ENCODE results near the gene CAST.

DNA sequence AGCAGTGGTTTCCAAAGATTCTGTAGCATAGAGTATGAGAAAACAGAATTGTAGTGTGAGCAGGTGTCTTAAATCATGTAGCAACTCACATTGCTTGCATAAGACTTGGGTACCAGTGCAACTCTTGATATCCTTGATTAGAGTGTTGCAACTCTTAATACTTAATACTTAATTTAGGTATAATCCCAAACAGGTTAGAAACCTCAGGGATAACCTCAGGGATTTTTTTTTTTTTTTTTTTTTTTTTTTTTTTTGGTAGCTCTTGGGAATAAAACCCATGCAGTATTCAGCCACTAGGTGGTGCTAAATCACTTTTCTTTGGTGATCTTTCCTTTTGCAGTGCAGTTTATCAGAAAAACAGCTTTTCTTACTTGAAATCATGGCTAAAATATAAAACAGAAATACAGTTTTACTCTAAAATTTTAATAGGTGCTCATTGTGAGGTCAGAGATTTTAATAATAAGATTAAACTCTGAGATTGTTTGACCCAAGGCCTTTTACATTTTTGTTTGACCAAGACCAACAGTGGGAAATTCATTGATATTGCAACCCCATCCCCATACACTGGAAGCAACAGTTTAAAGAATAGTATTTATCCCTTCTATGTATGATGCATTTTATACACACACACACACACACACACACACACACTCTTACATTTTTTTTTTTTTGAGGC lies 90.3 kb downstream of the CAST start:
- TF ChIP-seq, protein P1, sequence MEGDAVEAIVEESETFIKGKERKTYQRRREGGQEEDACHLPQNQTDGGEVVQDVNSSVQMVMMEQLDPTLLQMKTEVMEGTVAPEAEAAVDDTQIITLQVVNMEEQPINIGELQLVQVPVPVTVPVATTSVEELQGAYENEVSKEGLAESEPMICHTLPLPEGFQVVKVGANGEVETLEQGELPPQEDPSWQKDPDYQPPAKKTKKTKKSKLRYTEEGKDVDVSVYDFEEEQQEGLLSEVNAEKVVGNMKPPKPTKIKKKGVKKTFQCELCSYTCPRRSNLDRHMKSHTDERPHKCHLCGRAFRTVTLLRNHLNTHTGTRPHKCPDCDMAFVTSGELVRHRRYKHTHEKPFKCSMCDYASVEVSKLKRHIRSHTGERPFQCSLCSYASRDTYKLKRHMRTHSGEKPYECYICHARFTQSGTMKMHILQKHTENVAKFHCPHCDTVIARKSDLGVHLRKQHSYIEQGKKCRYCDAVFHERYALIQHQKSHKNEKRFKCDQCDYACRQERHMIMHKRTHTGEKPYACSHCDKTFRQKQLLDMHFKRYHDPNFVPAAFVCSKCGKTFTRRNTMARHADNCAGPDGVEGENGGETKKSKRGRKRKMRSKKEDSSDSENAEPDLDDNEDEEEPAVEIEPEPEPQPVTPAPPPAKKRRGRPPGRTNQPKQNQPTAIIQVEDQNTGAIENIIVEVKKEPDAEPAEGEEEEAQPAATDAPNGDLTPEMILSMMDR (IDR thresholded peaks at IDR 0.05), result peak in 1 of 3 experiments; percentile 76
- TF ChIP-seq POLR2A (IDR thresholded peaks at IDR 0.05), result no peak
